Karpas-422 (cell line): ENCODE data around the gene WFDC12. TPM values are rescaled to one million over a fixed set of nuclear protein-coding genes. Genes with fewer than 3 reads are reported as not detected.
A peak's percentile ranks its signal among the peaks of the same experiment; 100 is the strongest.

ENCODE experiments used
- DNase-seq: peaks from one replicate; pipeline ENCODE4 v3.0.0-alpha.2; 2015
- H2AFZ ChIP-seq: fragments of 200-600 bp; sonication (generic); 2 replicates; pipeline ENCODE4 v1.6.1; 2014; ENCODE audit warnings: antibody characterized with exemption, low read length, mixed read lengths
- H3K27ac ChIP-seq: fragments of 200-600 bp; sonication (generic); 2 replicates; pipeline ENCODE4 v1.5.1; 2014; ENCODE audit warnings: mild to moderate bottlenecking, low read length, moderate library complexity
- H3K27me3 ChIP-seq: fragments of 200-600 bp; sonication (generic); 2 replicates; pipeline ENCODE4 v1.6.1; 2014; ENCODE audit warnings: low read length, mixed read lengths
- H3K36me3 ChIP-seq: fragments of 200-600 bp; sonication (generic); 2 replicates; pipeline ENCODE4 v1.6.1; 2014; ENCODE audit warnings: low read length, mixed read lengths; ENCODE audit not compliant: insufficient read depth
- H3K4me1 ChIP-seq: fragments of 200-600 bp; sonication (generic); 2 replicates; pipeline ENCODE4 v1.6.1; 2014; ENCODE audit warnings: mild to moderate bottlenecking, low read length, mixed read lengths
- H3K4me2 ChIP-seq: fragments of 200-600 bp; sonication (generic); 2 replicates; pipeline ENCODE4 v1.6.1; 2014; ENCODE audit warnings: low read length, low read depth, mild to moderate bottlenecking; ENCODE audit not compliant: poor library complexity, severe bottlenecking
- H3K4me3 ChIP-seq: fragments of 200-600 bp; sonication (generic); 2 replicates; pipeline ENCODE4 v1.5.1; 2014; ENCODE audit warnings: mild to moderate bottlenecking, antibody characterized with exemption, low read length, mixed read lengths
- H3K79me2 ChIP-seq: fragments of 200-600 bp; sonication (generic); 2 replicates; pipeline ENCODE4 v1.6.1; 2014; ENCODE audit warnings: mild to moderate bottlenecking, low read length, mixed read lengths
- H3K9ac ChIP-seq: fragments of 200-600 bp; sonication (generic); 2 replicates; pipeline ENCODE4 v1.6.0; 2014; ENCODE audit warnings: low read length
- H3K9me2 ChIP-seq: fragments of 200-600 bp; sonication (generic), shearing (Covaris generic); replicated peaks from 2 replicates; pipeline ENCODE4 v1.6.0; 2014; ENCODE audit warnings: mild to moderate bottlenecking, low read length, moderate library complexity; ENCODE audit not compliant: insufficient read depth
- H3K9me3 ChIP-seq: fragments of 300-700, 200-600 bp; sonication (generic); 2 replicates; pipeline ENCODE4 v1.6.1; 2014; ENCODE audit warnings: low read length, mixed read lengths
- H4K20me1 ChIP-seq: fragments of 200-600 bp; sonication (generic); 2 replicates; pipeline ENCODE4 v1.6.1; 2014; ENCODE audit warnings: mild to moderate bottlenecking, antibody characterized with exemption, low read length, low read depth; ENCODE audit not compliant: insufficient read depth
- total RNA-seq: library from RNA; depleted of rRNA; stranded (reverse); fragments of >200 nt; shearing (Covaris generic); gene quantifications from 2 replicates; pipeline ENCODE4 v1.2.3, GENCODE V29; 2014; ENCODE audit warnings: low replicate concordance; rRNA removed

Gene WFDC12
- total RNA-seq, 1 experiment from 2014 or later, result not detected

DNA sequence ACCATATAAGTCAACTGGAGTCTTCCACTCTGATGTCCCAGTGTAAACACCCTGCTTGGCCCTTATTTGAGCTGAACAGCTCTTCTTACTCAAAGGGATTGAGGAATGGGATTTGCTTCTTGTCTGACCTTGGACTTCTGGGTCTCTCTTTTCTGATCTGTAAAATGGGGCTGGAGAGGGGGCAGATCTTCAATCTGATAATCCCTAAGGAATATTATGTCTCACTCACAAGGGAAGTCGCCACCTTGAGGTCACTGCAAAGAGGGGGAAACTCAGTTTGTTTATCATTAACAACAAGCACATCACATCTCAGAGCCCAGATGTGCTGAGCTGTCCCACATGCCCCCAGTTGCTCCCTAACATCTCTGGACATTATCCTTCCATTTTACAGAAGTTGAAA, 38.4 kb downstream of the WFDC12 start:
- H3K36me3 ChIP-seq, result peaks cover 64% of the 10 kb centered on the region
- no peaks in the 10 kb centered on the region for H3K9me2 ChIP-seq
- H2AFZ ChIP-seq, result no peak overlapping the region
- H3K27me3 ChIP-seq, result no peaks in the 10 kb centered on the region
- no peak for DNase-seq
- no peaks in the 10 kb centered on the region for H4K20me1 ChIP-seq
- H3K4me3 ChIP-seq, result no peak overlapping the region
- no peak overlapping the region for H3K4me2 ChIP-seq
- no peaks in the 10 kb centered on the region for H3K9me3 ChIP-seq
- H3K9ac ChIP-seq, result no peak overlapping the region
- no peak overlapping the region for H3K27ac ChIP-seq
- H3K79me2 ChIP-seq, result no peaks in the 10 kb centered on the region
- no peaks in the 10 kb centered on the region for H3K4me1 ChIP-seq

- Histone ChIP-seq H3K4me1 (no peaks in the 10 kb centered on the region), H3K36me3 (peaks cover 64% of the 10 kb centered on the region), H3K4me2 (no peak overlapping the region), H3K9me2 (no peaks in the 10 kb centered on the region), H3K4me3 (no peak overlapping the region), H3K27me3 (no peaks in the 10 kb centered on the region), H4K20me1 (no peaks in the 10 kb centered on the region), H2AFZ (no peak overlapping the region), H3K79me2 (no peaks in the 10 kb centered on the region), H3K9me3 (no peaks in the 10 kb centered on the region), H3K27ac (no peak overlapping the region), H3K9ac (no peak overlapping the region)
- no peak for DNase-seq
Measured at GRCh38 chr20:45085289-45085688, 39.0 kb downstream of the WFDC12 start.

DNA sequence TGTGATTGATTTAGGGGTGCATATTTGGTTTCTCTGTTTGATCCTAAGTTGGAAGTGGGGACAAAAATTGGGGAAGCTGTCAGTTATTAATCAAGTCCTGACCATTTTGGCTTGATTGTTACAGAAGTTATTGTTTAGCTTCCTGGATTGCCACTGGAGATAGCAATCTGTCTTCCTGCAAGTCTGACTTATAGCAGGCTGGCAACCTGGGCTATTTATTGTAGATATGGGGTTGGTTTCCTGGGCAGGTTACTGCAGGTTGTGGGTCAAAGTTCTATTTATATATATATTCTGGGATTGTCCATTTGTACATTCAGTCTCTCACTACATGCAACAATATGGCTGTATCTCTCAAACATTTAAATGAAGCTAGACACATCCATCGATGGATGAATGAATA, 41.1 kb downstream of the WFDC12 start:
- Histone ChIP-seq H3K9ac (no peak overlapping the region), H3K27me3 (no peaks in the 10 kb centered on the region), H3K4me2 (no peak overlapping the region), H3K27ac (no peak overlapping the region), H4K20me1 (no peaks in the 10 kb centered on the region), H3K79me2 (no peaks in the 10 kb centered on the region), H2AFZ (no peak overlapping the region), H3K4me3 (no peak overlapping the region), H3K9me3 (no peaks in the 10 kb centered on the region), H3K36me3 (peaks cover 64% of the 10 kb centered on the region), H3K9me2 (no peaks in the 10 kb centered on the region), H3K4me1 (no peaks in the 10 kb centered on the region)
- no peak for DNase-seq

DNA sequence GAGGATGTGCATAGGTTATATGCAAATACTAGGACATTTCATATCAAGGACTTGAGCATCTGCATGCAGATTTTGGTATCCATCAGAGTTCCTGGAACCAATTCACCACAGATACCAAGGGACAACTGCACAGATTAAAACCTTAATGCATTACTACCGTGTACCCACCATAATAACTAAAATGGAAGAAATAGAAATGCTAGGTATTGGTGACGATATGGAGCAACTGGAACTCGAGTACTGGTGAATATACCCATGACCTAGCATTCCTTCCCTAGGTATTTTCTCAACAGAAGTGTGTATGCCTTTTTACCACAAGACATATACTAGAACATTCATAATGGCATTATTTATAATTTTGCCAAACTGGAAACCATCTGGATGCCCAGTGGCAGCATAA, 41.8 kb downstream of the WFDC12 start:
- no peaks in the 10 kb centered on the region for H3K27me3 ChIP-seq
- DNase-seq, result no peak

GRCh38 chr20:45080867-45081624, 43.2 kb downstream of the WFDC12 start:
- DNase-seq, result peak; percentile 57
- Histone ChIP-seq H3K36me3 (peaks cover 60% of the 10 kb centered on the region), H4K20me1 (no peaks in the 10 kb centered on the region), H3K27me3 (no peaks in the 10 kb centered on the region), H3K4me2 (no peak overlapping the region), H3K79me2 (no peaks in the 10 kb centered on the region), H3K27ac (no peak overlapping the region), H3K9me3 (no peaks in the 10 kb centered on the region), H3K9ac (no peak overlapping the region), H2AFZ (no peak overlapping the region), H3K4me1 (no peaks in the 10 kb centered on the region), H3K4me3 (no peak overlapping the region), H3K9me2 (no peaks in the 10 kb centered on the region)

More for the DNA sequence above, 41.8 kb downstream of the WFDC12 start:
- Histone ChIP-seq H3K79me2 (no peaks in the 10 kb centered on the region), H3K9ac (no peak overlapping the region), H3K9me2 (no peaks in the 10 kb centered on the region), H3K27ac (no peak overlapping the region), H3K4me3 (no peak overlapping the region), H2AFZ (no peak overlapping the region), H3K4me2 (no peak overlapping the region), H3K4me1 (no peaks in the 10 kb centered on the region), H3K9me3 (no peaks in the 10 kb centered on the region), H3K36me3 (peaks cover 66% of the 10 kb centered on the region), H4K20me1 (no peaks in the 10 kb centered on the region)

- no peaks in the 10 kb centered on the region for H3K4me1 ChIP-seq
- no peaks in the 10 kb centered on the region for H4K20me1 ChIP-seq
- H3K79me2 ChIP-seq, result peaks cover 9% of the 10 kb centered on the region
- H3K4me3 ChIP-seq, result no peak overlapping the region
- no peaks in the 10 kb centered on the region for H3K27me3 ChIP-seq
- peaks cover 70% of the 10 kb centered on the region for H3K36me3 ChIP-seq
- no peaks in the 10 kb centered on the region for H3K9me2 ChIP-seq
- H3K9me3 ChIP-seq, result no peaks in the 10 kb centered on the region
- DNase-seq, result no peak
- no peak overlapping the region for H3K27ac ChIP-seq
- H2AFZ ChIP-seq, result no peak overlapping the region
- H3K9ac ChIP-seq, result no peak overlapping the region
- H3K4me2 ChIP-seq, result no peak overlapping the region
Measured at GRCh38 chr20:45077559-45077958, 46.7 kb downstream of the WFDC12 start.

Other genes starting within 250 kb of the WFDC12 start
- 56.1 and 92.1 TPM in 2 replicates for gene YWHAB, start 238.8 kb downstream of the WFDC12 start, total RNA-seq
- gene PABPC1L, start 214.4 kb downstream of the WFDC12 start, total RNA-seq, result 68.3 and 81.0 TPM in 2 replicates
- 29.4 and 42.7 TPM in 2 replicates for gene TOMM34, start 164.1 kb downstream of the WFDC12 start, total RNA-seq
- gene STK4, start 158.0 kb downstream of the WFDC12 start, total RNA-seq, result 60.8 and 89.0 TPM in 2 replicates
- gene KCNS1, start 23.3 kb downstream of the WFDC12 start, total RNA-seq, result not detected in 2 replicates
- gene WFDC5, start 9.3 kb downstream of the WFDC12 start, total RNA-seq, result not detected in 2 replicates
- gene PI3, start 50.4 kb upstream of the WFDC12 start, total RNA-seq, result not detected in 2 replicates
- gene SEMG1, start 82.6 kb upstream of the WFDC12 start, total RNA-seq, result not detected in 2 replicates
- not detected in 2 replicates for gene SEMG2, start 96.9 kb upstream of the WFDC12 start, total RNA-seq
- not detected in 2 replicates for gene SLPI, start 130.1 kb upstream of the WFDC12 start, total RNA-seq
- not detected in 2 replicates for gene RBPJL, start 182.4 kb upstream of the WFDC12 start, total RNA-seq
- not detected in 2 replicates for gene MATN4, start 183.8 kb upstream of the WFDC12 start, total RNA-seq
- not detected in 2 replicates for gene SDC4, start 224.0 kb upstream of the WFDC12 start, total RNA-seq
- 18.6 and 34.5 TPM in 2 replicates for gene SYS1, start 238.7 kb upstream of the WFDC12 start, total RNA-seq